HG03378 (cell line): ENCODE measurements around the gene ZNF506.
"Not testable (repeated sequence)": the region's sequence is repeated elsewhere in the genome, so short reads cannot be mapped to it uniquely, and the experiment has no call there.

Experiments used
- ATAC-seq: cut with Tn5 transposase; IDR thresholded peaks from one replicate; pipeline ENCODE4 v1.9.1; 2021; ENCODE audit warnings: mild to moderate bottlenecking, moderate library complexity; ENCODE audit not compliant: unreplicated experiment

Gene ZNF506

DNA sequence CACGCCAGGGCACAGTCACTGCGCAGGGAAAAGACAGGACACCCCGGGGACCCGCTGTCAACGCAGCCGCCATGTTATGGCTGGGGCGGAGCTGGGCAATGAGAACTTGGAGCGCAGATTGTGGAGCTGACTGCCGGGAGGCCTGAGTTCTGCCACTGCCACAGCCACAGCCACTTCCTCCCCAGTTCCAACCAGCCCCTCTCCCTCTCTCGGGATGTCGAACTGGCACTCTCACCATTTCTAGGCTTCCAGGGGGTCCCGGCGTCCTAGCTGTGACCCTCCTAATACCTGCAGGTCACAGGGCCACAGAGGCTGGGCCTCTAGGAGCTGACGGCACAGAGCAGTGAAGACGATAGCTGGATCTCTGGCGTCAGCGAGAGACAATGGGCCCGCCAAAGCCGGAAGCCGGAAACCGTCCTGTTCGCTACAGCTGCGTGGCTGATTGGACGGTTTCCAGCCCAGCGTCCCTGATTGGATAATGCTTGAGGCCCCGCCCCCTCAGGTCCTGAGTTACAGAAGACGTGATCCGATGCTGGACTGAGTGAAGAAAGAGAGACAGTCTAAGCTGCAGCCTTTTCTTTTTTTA lies at the start of gene ZNF506:
Gene ZNF506 (minus strand): TSS at position 385 of the 586 bp plus-strand sequence. CDS start 147 bp downstream, at position 238.
- ATAC-seq, result peak; percentile 67

DNA sequence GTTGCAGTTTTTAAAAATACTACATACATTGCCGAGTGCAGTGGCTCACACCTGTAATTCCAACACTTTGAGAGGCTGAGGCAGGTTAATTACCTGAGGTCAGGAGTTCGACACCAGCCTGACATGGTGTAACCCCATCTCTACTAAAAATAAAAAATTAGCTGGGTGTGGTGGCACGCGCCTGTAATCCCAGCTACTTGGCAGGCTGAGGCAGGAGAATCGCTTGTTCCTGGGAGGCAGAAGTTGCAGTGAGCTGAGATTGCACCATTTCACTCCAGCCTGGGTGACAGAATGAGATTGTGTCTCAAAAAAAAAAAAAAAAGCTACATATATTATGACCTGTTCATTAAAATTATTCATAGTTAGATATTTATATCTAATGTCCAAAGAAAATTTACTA lies 48.5 kb upstream of the ZNF506 start:
- ATAC-seq, result not testable (repeated sequence)

DNA sequence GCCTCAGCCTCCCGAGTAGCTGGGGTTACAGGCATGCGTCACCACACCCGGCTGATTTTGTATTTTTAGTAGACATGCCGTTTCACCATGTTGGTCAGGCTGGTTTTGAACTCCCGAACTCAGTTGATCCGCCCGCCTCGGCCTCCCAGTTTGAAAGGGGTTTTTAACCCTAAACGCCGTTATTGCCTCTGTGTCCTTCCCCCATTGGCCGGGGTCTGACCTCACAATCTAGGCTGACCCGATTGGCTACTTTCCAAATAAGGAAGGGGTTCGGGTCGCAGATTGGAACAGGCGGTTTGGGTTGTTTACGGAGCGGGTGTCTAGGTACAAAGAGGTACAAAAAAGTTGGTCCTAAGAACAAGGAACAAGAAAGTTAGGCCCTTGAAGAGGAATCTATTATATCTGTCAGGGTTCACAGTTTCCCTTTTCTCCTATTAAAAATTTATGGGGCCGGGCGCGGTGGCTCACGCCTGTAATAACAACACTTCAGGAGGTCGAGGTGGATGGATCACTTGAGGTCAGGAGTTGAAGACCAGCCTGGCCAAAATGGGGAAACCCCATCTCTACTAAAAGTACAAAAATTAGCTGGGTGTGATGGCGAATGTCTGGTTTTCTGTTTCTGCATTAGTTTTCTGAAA lies 45.2 kb upstream of the ZNF506 start:
- no peak for ATAC-seq

DNA sequence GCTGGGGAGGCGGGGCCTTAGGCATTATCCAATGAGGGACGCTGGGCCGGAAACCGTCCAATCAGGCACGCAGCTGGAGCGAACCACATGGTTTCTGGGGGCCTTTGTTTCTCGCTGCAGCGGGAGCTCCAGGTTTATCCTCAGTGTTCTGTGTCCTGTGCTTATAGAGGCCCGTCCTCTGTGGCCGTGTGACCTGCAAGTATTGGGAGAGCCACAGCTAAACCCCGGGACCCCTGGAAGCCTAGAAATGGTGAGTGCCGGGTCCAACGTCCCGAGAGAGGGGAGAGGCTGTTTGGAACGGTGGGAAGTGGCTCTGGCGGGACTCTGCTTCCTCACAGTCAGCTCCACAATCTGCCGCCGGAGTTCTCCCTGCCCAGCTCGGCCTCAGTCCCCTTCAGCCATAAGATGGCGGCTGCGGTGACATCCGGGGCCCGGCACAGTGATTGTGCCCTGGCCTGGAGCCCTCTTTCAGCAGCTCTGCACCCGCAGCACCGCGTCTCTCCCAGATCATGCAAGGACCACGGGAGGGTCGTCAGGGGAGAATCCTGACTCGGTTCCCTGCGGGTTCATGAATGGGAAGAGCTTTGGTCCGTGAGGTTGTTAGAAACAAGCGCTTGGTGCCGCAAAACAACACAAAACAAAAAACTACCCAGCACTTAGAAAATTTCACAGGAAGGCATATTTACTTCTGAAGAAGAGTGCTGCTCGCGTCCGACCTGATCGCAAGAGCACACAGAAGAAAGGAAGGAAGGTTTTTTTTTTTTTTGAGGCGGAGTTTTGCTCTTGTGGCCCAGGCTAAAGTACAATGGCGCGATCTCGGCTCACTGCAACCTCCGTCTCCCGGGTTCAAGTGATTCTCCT lies 44.4 kb upstream of the ZNF506 start, which contains the start of gene ZNF253:
Gene ZNF253 (plus strand): TSS at position 133 of the 861 bp plus-strand sequence. CDS start 115 bp downstream, at position 248.
- ATAC-seq, result peak; percentile 93

DNA sequence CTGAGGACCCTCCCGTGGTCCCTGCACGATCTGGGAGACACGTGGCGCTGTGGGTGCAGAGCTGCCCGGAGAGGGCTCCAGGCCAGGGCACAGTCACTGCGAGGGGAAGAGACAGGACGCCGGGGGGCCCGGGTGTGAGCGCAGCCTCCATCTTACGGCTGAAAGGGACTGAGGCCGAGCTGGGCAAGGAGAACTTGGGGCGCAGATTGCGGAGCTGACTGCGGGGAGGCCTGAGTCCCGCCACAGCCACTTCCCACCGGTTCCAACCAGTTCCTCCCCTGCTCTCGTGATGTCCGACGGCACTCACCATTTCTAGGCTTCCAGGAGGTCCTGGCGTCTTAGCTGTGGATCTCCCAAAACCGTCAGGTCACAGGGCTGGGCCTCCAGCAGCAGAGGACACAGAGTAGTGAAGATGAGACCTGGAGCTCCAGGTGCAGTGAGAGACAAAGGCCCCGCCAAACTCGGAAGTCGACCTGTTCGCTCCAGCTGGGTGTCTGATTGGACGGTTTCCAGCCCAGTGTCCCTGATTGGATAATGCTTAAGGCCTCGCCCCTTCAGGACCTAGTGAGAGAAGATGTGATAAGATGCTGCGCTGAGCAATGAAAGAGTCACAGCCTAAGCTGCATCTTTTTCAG lies 39.3 kb upstream of the ZNF506 start:
- no peak for ATAC-seq

DNA sequence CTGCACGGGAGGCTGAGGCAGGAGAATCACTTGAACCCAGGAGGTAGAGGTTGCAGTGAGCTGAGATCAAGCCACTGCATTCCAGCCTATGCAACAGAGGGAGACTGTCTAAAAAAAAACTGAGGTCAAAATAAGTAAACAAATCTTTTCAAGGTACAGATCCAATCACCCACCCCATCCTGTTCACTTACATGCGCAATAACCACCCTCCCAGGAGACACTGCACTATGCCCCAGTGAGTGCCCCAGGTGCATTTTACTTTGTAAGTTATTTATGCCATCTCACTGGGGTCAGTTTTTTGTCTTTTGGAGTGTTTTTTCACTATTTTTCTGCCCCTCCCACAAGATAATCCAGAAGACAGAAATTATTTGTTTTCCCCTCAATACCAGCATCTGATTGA lies 37.2 kb upstream of the ZNF506 start:
- ATAC-seq, result no peak

DNA sequence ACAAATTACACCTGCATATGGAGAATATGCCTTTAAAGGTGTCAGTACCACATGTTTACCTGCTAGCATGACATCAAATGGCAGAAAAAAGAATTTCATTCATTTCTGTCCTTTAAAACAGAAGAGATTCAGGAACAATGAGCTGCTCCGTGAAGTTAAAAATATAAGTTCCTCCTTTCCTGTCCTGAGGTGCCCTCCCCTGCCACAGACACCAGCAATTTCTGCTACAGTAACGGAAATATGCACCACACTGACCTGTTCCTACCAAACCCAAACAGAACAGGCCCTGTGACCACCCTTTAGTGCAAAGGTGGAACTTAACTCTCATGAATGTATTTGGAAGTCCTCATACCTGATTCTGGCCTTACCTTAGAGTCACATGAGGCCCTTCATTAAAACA lies 30.2 kb upstream of the ZNF506 start:
- ATAC-seq, result not testable (repeated sequence)

DNA sequence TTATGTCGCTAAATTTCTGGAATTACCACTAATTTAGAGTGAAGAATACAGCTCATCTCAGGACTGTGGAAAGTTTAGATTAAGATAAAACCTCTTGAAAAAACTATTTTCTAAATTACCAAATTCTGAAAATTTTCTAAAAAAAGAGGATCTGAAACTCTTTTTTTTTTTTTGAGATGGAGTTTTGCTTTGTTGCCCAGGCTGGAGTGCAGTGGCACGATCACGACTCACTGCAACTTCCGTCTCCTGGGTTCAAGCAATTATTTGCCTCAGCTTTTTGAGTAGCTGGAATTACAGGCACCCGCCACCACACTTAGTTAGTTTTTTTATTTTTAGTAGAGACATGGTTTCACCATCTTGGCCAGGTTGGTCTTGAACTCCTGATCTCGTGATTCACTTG lies 27.5 kb upstream of the ZNF506 start:
- ATAC-seq, result no peak

DNA sequence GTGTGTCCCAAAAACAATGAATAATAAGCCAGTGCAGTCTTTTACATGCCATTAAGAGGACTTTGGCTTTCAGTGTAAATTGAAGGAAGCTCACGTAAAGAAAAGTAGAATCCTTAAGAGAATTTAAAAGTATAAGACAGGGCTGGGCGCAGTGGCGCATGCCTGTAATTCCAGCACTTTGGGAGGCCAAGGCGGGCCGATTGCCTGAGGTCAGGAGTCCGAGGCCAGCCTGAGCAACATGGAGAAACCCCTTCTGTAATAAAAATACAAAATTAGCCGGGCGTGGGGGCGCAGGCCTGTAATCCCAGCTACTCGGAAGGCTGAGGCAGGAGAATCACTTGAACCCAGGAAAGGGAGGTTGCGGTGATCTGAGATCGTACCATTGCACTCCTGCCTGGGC lies 26.2 kb upstream of the ZNF506 start:
- ATAC-seq, result no peak

DNA sequence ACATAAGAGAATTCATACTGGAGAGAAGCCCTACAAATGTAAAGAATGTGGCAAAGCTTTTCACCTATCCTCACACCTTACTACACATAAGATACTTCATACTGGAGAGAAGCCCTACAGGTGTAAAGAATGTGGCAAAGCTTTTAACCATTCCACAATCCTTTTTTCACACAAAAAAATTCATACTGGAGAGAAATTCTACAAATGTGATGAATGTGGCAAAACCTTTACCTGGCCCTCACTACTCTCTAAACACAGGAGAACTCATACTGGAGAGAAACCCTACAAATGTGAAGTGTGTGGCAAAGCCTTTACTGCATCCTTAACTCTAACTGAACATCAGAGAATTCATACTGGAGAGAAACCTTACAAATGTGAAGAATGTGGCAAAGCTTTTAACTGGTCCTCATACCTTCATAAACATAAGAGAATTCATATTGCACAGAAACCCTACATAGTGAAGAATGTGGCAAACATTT lies 14.0 kb upstream of the ZNF506 start:
- ATAC-seq, result no peak

DNA sequence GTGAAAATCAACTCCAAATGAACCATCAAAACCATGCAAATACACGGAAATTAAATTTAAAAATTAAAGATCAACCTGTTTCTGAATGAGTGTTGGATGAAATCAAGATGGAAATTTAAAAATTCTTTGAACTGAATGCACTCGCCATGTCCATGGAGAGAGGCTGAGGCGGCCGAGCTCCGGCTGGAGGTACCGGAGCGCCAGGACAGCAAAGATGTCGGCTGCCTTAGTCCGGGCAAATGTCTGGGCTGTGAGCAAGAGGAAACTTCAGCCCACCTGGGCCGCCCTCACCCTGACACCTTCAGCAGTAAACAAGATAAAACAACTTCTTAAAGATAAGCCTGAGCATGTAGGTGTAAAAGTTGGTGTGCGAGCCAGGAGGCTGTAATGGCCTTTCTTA lies 5.3 kb upstream of the ZNF506 start:
- ATAC-seq, result no peak

DNA sequence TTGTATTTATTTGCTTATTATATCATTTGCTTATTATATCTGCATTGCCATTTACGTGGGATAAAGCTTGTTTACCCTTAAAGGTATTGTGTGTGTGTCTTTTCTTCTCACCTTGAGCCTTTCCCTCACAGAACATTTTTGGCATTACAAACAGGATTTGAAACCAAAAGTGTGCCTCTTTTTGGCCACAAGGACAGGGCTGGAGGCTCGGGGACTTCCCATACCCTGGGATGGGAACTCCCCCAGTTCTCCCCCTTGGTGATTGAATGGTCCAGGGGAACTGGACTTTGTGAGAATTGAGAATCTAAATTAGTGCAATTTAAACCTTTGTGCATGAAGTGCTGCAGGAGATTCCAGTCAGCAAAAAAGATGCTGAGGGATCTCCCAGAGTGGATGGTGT lies 2.4 kb upstream of the ZNF506 start:
- no peak for ATAC-seq

DNA sequence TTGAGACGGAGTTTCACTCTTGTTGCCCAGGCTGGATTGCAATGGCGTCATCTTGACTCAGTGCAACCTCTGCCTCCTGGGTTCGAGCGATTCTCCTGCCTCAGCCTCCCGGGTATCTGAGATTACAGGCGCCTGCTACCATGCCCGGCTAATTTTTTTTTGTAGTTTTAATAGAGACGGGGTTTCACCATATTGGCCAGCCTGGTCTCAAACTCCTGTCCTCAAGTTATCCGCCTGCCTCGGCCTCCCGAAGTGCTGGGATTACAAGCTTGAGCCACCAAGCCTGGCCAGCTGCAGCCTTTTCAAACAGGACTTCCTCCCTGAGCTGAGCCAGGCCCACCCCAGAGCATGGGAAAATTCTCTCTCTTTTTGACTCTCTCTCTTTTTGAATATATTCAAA lies 426 bp upstream of the ZNF506 start:
- ATAC-seq, result peak; percentile 3

DNA sequence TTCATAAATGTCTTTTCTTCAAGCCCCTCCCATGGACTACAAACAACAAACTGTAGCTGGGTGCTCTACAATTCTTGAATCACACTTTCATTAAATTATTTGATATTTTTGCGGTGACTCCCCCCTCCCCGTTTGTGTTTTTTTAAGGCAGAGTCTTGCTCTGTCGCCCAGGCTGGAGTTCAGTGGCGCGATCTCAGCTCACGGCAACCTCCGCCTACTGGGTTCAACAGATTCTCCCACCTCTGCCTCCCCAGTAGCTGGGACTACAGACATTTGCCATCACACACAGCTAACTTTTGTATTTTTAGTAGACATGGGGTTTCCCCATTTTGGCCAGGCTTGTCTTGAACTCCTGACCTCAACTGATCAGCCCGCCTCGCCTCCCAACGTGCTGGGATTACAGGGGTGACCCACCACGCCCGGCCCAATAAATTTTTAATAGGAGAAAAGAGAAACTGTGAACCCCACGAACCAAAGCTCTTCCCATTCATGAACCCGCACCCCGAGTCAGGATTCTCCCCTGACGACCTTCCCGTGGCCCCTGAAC lies 703 bp downstream of the ZNF506 start:
- ATAC-seq, result no peak

DNA sequence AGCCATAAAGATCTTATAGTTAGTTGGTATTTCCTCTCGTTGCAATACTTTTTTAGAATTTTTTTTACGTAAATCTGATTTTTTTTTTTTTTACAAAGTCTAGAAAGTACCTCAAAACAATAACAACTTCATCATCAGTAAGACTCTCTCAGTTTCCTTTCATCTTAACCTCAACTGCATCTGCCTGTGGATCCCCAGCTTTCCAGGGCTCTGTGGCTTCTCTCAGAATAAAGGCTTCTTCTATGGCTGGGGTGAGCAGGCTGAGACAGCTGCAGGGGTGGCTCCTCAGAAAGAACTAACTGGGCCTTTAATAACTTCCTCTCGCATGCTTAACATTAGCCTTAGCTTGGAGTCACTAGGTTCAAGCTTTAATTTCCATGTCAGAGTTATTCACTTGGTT lies 4.2 kb downstream of the ZNF506 start:
- no peak for ATAC-seq

DNA sequence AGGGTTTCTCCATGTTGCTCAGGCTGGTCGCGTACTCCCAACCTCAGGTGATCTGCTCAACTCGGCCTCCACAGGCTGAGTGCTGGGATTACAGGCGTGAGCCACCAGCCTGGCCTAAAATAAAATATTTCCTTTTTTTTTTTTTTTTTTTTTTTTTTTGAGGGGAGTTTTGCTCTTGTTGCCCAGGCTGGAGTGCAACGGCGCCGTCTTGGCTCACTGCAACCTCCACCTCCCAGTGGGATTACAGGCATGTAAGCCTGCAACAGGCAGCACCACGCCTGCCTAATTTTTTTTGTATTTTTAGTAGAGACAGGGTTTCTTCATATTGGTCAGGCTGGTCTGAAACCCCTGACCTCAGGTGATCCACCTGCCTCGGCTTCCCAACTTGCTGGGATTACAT lies 4.9 kb downstream of the ZNF506 start:
- ATAC-seq, result no peak

DNA sequence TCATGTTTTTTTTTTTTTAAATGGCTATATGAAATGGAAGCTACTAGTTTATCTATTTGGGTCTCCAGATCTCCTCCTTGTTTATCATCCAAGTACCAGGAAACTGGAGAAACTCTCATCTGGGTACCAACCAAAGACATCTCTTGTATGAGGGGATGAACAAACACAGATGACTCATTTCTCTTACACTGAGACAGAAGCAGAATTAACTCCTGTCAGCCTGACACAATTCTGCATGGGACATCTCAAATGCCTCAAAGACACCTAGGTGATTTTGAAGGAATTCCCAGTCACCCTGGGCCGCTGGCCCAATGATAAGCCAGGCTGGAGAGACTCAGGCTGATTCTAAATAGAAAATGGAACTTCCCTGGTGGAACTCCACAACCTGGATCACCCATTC lies 9.6 kb downstream of the ZNF506 start:
- not testable (repeated sequence) for ATAC-seq

DNA sequence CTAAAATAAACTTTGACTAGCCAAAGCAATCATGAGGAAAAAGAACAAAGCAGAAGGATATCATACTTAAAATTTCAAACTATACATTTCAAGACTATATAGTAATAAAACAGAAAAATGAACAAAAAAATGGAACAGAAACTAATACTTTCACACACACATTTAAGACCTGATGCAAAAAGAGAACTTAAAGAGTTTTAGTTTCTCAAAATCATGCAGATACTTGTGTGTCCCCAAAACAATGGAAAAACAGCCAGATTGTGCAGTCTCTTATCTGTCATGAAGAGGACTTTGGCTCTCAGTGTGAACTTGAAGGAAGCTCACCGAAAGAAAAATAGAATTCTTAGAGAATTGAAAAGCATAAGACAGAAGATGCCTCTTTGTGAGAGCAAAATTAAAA lies 16.1 kb downstream of the ZNF506 start:
- no peak for ATAC-seq

DNA sequence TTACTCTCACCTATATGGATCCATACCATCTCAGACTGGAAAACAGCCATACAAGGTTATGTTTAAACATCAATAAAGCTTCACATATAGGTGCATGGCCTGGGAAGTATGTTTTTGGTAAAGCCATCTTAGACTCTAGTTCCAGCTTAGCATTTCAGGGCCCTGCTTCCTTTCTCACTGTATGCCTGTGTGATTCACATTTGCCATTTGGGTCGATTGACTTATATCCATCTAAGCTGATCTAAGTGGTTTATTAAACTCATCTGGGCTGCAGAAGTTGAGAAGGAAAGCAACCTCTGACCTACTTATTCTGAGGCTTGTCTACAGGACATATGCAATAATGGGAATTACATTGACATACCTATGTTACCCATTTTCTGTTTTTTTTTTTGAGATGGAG lies 33.5 kb downstream of the ZNF506 start:
- no peak for ATAC-seq

DNA sequence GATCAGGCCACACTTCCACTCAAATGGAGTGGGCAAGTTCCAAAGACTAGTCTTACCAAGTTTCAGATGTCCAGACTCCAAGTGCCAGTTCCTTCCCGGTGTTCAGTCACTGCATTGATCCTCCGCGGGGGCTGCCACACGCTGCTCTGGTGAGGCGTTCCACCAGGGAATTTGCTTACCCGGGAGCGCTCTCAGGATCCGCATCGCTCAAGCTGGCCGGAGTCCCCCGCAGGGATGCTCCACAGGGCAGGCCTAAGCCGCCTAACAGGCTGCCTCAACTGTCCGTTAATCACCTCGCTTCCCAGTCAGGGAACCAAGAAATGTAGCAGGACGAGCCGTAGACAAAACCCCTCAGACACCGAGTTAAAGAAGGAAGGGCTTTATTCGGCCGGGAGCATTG lies 36.1 kb downstream of the ZNF506 start:
- not testable (repeated sequence) for ATAC-seq

DNA sequence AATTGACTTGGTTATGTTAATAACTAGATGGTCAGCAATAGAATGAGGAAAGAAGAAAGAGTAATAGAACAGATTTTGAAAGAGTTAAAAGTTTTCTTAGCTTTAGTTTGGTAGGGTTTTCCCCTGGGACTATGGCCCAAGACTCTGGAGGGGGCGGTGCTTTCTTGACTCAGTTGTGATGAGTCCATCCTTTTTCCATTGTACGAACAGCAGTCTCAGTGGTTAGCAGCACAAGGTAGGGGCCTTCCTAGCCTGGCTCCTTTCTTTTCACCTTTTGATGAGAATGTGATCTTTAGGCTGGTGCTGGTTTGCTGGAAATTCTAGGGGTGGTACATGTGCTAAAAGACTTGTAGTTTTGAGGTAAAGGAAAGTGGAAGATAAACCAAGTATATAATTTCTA lies 38.8 kb downstream of the ZNF506 start:
- ATAC-seq, result no peak
